GM19351 (cell line): ENCODE results near the gene RSPO1.

Experiments
- ATAC-seq: cut with Tn5 transposase; IDR thresholded peaks from one replicate; pipeline ENCODE4 v1.9.1; 2021; ENCODE audit warnings: mild to moderate bottlenecking, moderate library complexity; ENCODE audit not compliant: unreplicated experiment

RSPO1 gene

DNA sequence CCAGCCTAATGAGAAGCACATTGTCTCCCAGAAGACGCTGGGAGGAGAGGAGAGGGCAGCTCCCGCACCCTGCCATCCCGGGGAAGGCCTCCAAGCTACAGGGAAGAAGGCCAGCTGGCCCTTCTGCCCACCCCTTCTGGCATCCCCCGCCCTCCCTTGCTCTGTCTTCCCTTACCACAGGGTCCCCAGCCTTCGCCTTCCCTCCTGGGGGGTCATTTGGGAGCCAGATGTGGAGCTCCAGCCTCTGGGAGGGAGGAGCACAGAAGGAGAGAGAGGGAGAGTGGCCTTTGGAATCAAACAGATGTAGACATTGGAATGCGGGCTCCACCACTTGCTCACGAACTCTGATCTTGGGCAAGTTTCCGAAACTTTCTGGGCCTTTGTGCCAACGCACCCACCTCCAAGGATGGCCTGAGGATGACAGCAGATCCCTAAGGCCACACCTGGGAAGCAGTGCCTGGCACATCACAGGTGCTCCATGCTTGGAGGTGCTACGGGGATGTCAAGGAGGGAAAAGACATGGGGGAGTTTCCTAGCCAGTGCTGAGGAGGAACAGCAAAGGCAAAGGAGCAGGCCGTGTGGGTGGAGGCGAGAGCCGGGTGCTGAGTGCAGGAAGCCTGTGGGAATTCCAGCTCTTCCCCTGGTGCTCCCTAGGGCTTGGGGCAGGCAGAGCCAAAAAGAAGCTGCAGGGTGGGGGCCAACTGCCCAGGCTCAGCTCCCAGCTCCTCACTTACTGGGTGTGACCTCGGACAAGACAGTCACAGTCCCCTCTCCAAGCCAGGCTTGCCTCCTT lies 23.1 kb upstream of the RSPO1 start:
- ATAC-seq: no peak

- ATAC-seq: no peak
Measured at GRCh38 chr1:37656881-37657280, 22.2 kb upstream of the RSPO1 start.

DNA sequence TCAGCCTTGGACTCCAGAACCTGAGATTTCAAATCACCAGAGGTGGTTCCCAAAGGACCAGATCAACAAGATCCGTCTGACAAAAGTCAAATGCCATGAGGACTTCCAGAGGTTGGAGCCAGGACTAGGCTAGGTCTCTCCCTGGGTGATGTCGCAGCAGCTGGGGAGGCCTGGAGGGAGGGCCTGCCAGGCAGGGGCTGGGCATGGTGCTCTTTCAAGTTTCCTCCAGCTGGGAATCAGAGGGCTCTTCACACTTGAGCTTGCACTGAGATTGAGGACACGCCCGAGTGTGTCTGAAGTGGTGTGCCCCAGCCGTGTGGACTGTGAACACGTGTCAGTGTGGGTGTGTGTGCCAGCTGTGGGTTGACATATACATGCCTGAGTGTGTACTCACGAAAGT lies 21.3 kb upstream of the RSPO1 start:
- no peak for ATAC-seq

GRCh38 chr1:37655274-37655673 lies 20.6 kb upstream of the RSPO1 start:
- no peak for ATAC-seq

DNA sequence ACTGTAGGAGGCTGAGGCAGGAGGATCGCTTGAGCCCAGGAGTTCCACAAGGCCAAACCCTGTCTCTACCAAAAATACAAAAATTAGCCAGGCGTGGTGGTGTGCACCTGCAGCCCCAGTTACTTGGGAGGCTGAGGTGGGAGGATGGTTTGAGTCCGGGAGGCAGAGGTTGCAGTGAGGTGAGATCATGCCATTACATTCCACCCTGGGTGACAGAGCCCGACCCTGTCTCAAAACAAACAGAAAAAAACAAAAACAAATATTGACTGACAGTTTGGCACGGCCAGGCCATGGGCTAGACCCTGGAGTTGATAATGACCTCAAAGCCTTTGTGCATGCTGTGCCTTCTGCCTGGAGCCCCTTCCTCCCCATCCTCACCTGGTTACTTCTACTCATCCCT lies 19.2 kb upstream of the RSPO1 start:
- no peak for ATAC-seq

DNA sequence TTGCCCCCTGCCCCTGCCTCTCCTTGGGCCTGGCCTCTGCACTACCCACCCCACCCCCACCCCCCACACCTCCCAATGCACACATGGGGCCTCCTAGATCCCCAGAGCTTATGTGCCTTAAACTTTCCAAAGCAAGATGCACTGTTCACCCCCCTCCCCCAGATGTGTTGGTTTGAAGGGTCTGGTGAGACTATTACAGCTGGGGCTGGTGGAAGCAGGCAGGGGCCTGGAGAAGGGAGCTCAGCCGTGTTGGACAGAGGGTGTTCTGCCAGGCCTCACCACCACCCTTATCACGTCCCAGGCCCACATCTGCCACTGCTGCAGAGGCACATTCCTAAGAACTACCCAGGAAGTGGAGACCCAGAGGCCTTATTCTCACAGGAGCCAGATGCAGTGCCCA lies 18.3 kb upstream of the RSPO1 start:
- no peak for ATAC-seq

DNA sequence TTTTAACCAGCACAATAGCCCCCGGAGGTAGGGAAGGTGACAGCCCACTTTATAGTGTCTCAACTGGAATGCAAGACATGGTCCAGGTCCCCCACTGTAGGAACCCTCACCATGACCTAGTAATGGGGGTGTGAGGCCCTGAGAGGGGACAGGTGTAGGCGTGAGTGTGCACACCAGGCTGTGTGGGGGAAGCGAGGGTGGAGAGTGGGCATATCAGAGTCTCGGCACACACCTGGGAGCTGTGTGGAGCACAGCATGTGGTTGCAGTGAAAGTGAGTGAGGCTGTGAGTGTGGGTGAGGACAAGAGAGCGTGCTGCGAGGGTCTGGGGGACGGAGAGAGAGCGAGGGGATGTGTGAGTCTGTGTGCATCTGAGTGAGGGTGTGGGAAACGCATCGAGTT lies 17.1 kb upstream of the RSPO1 start:
- no peak for ATAC-seq

DNA sequence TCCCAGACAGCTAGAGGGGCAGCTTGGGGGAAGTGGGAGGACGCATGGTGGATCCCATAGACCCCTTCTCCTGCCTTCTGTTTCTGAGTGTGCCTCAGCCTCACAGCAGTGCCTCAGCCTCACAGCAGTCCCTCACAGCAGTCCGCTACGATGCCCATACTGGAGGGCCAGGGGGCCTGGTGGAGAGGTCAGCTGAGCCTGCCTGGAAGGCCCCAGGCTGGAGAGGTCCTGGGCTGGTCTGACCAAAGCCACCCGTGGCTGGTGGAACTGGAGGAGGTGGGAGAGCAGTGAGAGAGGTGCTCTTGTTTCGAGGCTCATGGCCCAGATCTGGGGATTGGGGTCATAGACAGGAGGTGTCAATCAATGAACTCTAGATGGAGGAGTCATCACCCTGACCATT lies 16.0 kb upstream of the RSPO1 start:
- ATAC-seq: no peak

GRCh38 chr1:37650173-37650572 lies 15.5 kb upstream of the RSPO1 start:
- no peak for ATAC-seq

- no peak for ATAC-seq
Measured at GRCh38 chr1:37647281-37647680, 12.6 kb upstream of the RSPO1 start.

- ATAC-seq: no peak
Measured at GRCh38 chr1:37641059-37641458, 6.4 kb upstream of the RSPO1 start.

DNA sequence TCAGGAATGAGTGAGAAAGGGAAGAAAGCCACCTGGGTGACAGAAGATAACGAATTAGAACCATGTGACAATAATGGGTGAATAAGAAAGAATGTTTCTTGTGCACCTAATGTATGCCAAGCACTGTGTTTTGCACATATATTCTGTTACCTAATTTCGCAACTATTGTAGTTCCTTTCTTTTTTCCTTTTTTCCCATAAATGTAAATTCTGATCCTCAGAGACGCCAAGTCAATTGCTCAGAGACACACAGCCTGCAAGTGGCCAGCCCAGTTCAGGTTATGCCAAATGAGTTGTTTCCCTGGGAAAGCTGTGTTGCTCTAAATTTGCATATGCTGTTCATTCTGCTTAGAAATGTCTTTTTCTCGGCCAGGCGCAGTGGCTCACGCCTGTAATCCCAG lies 1.7 kb upstream of the RSPO1 start:
- no peak for ATAC-seq

DNA sequence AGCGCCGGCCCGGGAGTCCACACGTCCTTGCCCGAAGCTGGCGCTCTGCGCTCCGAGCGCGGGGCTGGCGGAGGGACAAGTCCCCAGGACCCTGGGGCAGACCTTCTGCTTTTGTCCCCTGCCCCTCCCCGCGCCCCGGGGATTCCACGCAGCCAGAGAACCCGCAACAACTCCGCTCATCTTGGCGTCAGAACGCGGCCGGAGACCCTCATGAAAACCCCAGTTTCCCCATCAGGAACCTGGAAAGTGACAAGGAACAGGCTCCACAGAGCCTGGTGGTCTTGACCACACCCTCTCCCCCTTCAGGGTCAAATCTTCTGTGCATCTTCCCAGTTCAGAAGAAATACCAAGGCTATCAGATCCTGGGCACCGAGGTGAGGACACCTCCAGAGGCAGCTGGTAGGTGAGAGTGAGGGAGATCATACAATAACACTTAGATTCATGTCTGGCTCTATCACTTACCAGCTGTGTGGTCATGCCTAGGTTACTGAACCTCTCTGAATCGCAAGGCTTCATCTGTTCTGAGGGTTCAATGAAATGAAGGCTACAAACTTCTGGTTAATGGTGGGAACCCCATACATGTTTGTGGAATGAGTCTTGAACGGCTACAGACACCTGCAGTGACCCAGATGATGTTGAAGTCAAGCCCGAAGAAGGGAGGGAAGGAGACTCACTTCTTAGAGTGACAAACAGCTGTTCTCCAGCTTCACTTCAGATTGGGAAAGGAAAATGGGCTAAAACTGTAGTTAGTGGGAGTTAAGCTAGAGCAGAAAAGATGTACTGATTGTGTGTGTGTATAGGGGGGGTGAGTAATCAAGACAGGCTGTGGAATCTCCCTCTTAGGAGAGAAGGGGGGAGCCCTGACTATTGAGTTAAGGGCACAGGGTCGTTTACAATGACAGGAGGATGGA lies 555 bp upstream of the RSPO1 start:
- no peak for ATAC-seq

- no peak for ATAC-seq
Measured at GRCh38 chr1:37633938-37634243, 801 bp downstream of the RSPO1 start.

DNA sequence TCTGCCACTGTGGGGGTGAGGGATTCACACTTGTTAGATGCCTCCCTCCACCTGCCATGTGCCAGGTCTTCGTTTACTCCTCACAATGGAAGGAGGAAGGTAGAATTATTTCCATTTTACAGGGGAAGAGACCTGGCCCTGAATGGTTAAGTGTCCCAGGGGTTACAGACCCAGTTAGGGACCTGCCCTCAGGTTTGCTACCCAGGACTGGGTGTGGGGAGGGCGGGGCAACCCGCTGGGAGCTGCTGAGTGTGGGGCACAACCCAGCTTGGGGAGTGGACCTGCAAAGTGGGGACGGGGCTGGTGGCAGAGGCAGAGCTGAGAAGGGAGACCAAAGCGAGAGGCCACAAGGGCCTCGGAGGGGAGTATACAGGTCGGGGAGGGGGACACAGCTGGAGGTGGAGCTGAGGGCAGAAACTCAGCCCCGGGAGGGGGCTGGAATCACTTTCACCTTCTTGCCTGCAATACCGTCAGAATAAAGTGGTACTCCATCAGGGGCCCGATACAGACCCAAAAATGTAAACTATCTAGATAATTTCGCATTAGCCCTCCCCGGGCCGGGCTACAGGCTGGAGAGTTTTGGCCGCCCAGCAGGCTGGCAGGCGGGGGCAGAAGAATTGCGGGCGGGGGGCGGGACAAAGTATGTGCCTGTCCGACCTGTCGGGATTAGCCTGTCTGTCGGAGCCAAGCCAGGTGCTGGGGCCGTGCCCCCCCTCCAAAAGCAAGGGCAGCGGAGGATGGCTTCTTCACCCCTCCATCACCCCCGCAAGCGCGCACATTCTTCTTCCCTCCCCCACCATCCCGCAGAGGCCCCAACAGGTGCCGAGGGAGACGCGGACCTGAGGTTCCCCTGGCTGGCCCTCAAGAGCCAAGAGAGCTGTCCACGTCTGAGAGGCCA lies 1.4 kb downstream of the RSPO1 start:
- ATAC-seq: no peak

- ATAC-seq: no peak
Measured at GRCh38 chr1:37631036-37631435, 3.7 kb downstream of the RSPO1 start.

DNA sequence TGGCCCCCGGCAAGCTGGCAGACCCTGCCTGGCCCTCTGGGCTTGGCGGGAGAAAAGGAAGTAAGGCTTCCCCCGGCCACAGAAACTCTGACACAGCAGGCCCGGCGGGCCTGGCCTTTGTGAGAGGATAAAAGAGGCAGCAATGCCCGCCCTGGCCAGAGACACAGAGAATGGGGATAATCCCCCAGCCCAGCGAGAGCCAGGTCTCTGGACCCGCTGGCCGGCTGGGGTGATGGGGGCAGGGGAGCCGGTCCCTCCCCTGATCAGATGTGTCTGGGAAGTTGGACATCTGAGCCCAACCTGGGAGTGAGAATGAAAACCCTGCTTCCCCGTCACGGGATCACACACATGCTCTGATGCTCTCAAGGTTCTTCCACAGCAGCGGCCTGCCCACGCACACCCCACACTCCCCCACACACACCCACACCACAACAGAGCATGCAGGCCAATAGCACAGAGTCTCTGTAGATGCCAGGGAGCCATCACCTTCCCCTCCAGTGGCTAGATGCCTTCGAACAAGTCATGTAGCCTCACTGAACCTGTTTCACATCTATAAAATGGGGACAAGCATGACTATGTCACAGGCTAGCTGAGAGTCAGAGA lies 4.2 kb downstream of the RSPO1 start:
- ATAC-seq: no peak

- no peak for ATAC-seq
Measured at GRCh38 chr1:37629726-37630425, 4.8 kb downstream of the RSPO1 start.

DNA sequence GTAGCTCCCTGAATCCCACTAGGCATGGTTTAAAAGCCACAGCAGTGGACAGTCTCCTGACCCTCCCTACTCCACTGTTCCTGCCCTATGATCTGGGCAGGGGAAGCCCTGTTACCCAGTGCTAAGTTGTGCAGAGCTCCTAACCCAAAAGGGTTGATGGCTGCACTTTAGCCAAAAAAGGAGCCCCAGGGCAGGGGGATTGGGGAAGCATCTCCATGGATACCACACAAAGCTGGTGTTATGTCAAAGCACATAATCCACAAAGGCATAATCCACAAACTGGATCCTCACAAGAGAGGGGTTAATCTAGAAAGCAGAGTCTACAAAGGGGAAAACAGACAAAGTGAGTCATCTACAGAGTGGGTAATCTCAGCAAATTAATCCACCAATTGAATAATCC lies 5.7 kb downstream of the RSPO1 start:
- no peak for ATAC-seq

DNA sequence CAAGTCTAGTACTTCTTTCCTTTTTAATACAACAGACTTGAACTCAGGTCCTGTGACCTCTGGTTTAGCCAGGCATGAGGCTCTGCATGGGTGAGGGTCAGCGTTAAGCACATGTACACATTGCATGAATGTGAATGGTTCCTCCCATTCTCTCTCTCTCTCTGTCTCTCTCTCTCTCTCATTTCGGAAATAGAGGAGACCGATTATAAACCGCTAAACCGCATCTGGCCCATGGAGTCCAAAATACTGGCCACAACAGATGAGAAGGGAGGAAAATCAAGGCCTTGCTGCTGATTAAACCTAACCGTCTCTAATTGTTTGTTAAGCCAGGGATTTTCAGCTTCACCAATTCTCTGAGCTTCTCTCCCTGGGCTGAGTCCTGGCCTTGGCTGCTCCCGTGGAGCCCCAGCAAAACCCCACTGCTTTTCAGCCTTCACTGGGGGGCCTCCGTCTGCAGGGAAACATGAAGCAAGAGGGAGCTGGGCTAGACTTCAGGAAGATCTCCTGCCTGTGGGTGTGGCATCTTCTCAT lies 6.6 kb downstream of the RSPO1 start:
- no peak for ATAC-seq
